Measurements from ENCODE around the gene CDC42BPB. TPM values are rescaled to one million over a fixed set of nuclear protein-coding genes. Genes with fewer than 3 reads are reported as not detected.

CDC42BPB gene
- total RNA-seq, 1 experiment from 2014 or later, result 96.9 TPM

GRCh38 chr14:102901633-102902032, 155.7 kb downstream of the CDC42BPB start:
- peaks cover 17% of the 10 kb centered on the region for H3K36me3 Mint-ChIP-seq
- H3K27ac Mint-ChIP-seq, result 0 out of 2 replicates have a peak overlapping the region, but pooled peaks have one; percentile 33
- ChIA-PET CTCF (interaction anchor here (0.6 kb wide), 1 partner anchor 214 kb away, joined by 3 read pairs; no protein-coding TSS in a partner anchor), POLR2A (no interaction called here)
- H3K27me3 Mint-ChIP-seq (ENCODE audit: low read depth), result no peaks in the 10 kb centered on the region
- DNase-seq (ENCODE audit: low spot score) (no peak), ATAC-seq (no peak)
- no peaks in the 10 kb centered on the region for H3K4me1 Mint-ChIP-seq
- peaks cover 16% of the 10 kb centered on the region for H3K9me3 Mint-ChIP-seq
- H3K4me3 Mint-ChIP-seq, result no peak overlapping the region
- TF ChIP-seq USF2 (CRISPR knock-in tag; IDR thresholded peaks at IDR 0.05) (no peak), ZNF263 (CRISPR knock-in tag; IDR thresholded peaks at IDR 0.05; ENCODE audit: low read depth) (no peak), ZNF423 (CRISPR knock-in tag; IDR thresholded peaks at IDR 0.05) (no peak), PRRX2 (CRISPR knock-in tag; IDR thresholded peaks at IDR 0.05) (no peak), MAX (CRISPR knock-in tag; IDR thresholded peaks at IDR 0.05) (no peak), MXD4 (CRISPR knock-in tag; IDR thresholded peaks at IDR 0.05; ENCODE audit: borderline replicate concordance) (no peak), SMAD3 (CRISPR knock-in tag; IDR thresholded peaks at IDR 0.05; ENCODE audit: borderline replicate concordance) (no peak), CREM (CRISPR knock-in tag; IDR thresholded peaks at IDR 0.05) (no peak), IRF2 (CRISPR knock-in tag; IDR thresholded peaks at IDR 0.05; ENCODE audit: borderline replicate concordance, low read depth) (no peak)
- TF ChIP-seq, protein P1, sequence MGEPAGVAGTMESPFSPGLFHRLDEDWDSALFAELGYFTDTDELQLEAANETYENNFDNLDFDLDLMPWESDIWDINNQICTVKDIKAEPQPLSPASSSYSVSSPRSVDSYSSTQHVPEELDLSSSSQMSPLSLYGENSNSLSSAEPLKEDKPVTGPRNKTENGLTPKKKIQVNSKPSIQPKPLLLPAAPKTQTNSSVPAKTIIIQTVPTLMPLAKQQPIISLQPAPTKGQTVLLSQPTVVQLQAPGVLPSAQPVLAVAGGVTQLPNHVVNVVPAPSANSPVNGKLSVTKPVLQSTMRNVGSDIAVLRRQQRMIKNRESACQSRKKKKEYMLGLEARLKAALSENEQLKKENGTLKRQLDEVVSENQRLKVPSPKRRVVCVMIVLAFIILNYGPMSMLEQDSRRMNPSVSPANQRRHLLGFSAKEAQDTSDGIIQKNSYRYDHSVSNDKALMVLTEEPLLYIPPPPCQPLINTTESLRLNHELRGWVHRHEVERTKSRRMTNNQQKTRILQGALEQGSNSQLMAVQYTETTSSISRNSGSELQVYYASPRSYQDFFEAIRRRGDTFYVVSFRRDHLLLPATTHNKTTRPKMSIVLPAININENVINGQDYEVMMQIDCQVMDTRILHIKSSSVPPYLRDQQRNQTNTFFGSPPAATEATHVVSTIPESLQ (CRISPR knock-in tag; IDR thresholded peaks at IDR 0.05), result no peak
- TF ChIP-seq, protein P2, sequence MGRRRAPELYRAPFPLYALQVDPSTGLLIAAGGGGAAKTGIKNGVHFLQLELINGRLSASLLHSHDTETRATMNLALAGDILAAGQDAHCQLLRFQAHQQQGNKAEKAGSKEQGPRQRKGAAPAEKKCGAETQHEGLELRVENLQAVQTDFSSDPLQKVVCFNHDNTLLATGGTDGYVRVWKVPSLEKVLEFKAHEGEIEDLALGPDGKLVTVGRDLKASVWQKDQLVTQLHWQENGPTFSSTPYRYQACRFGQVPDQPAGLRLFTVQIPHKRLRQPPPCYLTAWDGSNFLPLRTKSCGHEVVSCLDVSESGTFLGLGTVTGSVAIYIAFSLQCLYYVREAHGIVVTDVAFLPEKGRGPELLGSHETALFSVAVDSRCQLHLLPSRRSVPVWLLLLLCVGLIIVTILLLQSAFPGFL (CRISPR knock-in tag; IDR thresholded peaks at IDR 0.05; ENCODE audit: borderline replicate concordance), result no peak

GRCh38 chr14:102900631-102901571, 156.4 kb downstream of the CDC42BPB start:
- peaks cover 9% of the 10 kb centered on the region for H3K9me3 Mint-ChIP-seq
- POLR2A ChIA-PET, result no interaction called here
- no peak for ATAC-seq
- H3K36me3 Mint-ChIP-seq, result peaks cover 9% of the 10 kb centered on the region
- CTCF ChIA-PET, result interaction anchor here (0.6 kb wide), 1 partner anchor 213 kb away, joined by 3 read pairs; no protein-coding TSS in a partner anchor
- DNase-seq (ENCODE audit: low spot score), result no peak
- no peaks in the 10 kb centered on the region for H3K27me3 Mint-ChIP-seq (ENCODE audit: low read depth)
- H3K27ac Mint-ChIP-seq, result peak overlapping the region; percentile 33
- TF ChIP-seq ZNF281 (CRISPR knock-in tag; IDR thresholded peaks at IDR 0.05) (no peak), MAX (CRISPR knock-in tag; IDR thresholded peaks at IDR 0.05) (no peak), ZNF121 (CRISPR knock-in tag; IDR thresholded peaks at IDR 0.05) (no peak), AFF4 (CRISPR knock-in tag; IDR thresholded peaks at IDR 0.05; ENCODE audit: borderline replicate concordance) (no peak), NFE2L1 (CRISPR knock-in tag; IDR thresholded peaks at IDR 0.05) (no peak), JAZF1 (CRISPR knock-in tag; IDR thresholded peaks at IDR 0.05) (no peak)
- no peaks in the 10 kb centered on the region for H3K4me1 Mint-ChIP-seq
- no peak overlapping the region for H3K4me3 Mint-ChIP-seq

Measured in WTC11 (cell line).